Cardiac muscle cell (in vitro differentiated cells and primary cell): ENCODE results near the gene MRLN. TPM values are rescaled to one million over a fixed set of nuclear protein-coding genes. Genes with fewer than 3 reads are reported as not detected.

ENCODE experiments used
- DNase-seq, 2 donors: peaks; one replicate each; pipeline versions ENCODE4 v3.0.0 to v3.0.0-alpha.2; 2010 to 2017; ENCODE audit warnings: low read depth in 1 of 2, low spot score in 1 of 2
- H3K27ac ChIP-seq: fragments of 200-600 bp; sonication (generic); 2 replicates; pipeline ENCODE4 v1.5.1; 2016
- H3K27me3 ChIP-seq: fragments of 200-600 bp; sonication (generic); 2 replicates; pipeline ENCODE4 v1.6.0; 2016; ENCODE audit warnings: control low read depth
- H3K36me3 ChIP-seq: fragments of 200-600 bp; sonication (generic); 2 replicates; pipeline ENCODE4 v1.5.1; 2016; ENCODE audit warnings: control low read depth
- H3K4me1 ChIP-seq: fragments of 200-600 bp; sonication (generic); 2 replicates; pipeline ENCODE4 v1.8.1; 2017; ENCODE audit warnings: low read depth, mild to moderate bottlenecking, mixed run types
- H3K4me3 ChIP-seq: fragments of 200-600 bp; sonication (generic); 2 replicates; pipeline ENCODE4 v1.5.1; 2016; ENCODE audit warnings: mild to moderate bottlenecking
- H3K9me3 ChIP-seq: fragments of 200-600 bp; sonication (generic); 2 replicates; pipeline ENCODE4 v1.5.1; 2017; ENCODE audit warnings: low read depth, mild to moderate bottlenecking, control low read depth
- polyA plus RNA-seq: library from polyadenylated mRNA; unstranded; fragments of >200 nt; fragmentation: Nextera tagmentation; extraction: Ambion mirVana; gene quantifications from 2 replicates; pipeline ENCODE4 v1.2.1, GENCODE V29; 2016
- total RNA-seq: library from RNA; depleted of rRNA; stranded (reverse); fragments of >200 nt; gene quantifications from 2 replicates; pipeline ENCODE4 v1.2.3, GENCODE V29; 2016
- TF ChIP-seq, protein P1 (sequence below): IDR thresholded peaks from 2 replicates; pipeline ENCODE4 v1.5.1; 2012; ENCODE audit warnings: low read depth, mild to moderate bottlenecking, low read length

MRLN gene
- total and polyA plus RNA-seq, 2 experiments from 2014 or later = not detected

DNA sequence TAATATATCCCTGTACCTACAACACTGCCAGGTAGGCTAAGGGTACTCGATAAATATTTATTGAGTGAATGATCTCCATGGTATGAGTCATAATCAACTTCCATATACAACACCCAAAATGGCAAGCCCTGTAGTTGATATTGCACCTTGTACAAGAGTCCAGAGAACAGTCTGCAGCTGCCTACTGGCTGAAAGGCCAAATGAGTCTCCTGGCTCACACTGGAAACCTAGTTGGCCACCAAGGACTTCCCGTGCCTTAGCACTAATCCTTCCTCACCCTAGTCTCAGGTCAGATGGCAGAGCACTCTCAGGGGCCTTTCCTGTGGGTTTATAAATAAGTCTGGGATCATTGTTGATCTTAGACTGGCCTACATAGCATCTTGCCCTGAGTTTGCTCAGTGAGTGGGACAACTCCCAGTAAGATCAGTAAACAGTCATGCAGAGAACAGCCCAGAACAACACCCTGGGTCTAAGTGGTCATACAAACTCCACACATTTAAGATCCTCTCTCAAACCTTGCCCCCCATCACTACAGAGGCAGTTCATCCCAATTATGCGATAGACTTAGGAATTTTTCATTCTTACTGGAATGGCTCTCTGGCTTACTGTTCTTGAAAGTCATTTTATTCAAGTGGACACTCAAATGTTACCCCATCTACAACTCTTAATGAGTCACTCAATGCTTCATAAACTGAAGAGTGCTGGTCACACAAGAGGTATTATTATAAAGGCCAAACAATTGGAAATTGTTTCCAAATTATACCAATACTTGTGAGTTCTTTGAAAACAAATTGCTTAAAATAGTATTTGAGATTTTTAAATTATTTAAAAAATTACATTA is 28.9 kb downstream of the MRLN start:
- no peak overlapping the region for H3K4me3 ChIP-seq
- no peaks in the 10 kb centered on the region for H3K36me3 ChIP-seq
- TF ChIP-seq, protein P1, sequence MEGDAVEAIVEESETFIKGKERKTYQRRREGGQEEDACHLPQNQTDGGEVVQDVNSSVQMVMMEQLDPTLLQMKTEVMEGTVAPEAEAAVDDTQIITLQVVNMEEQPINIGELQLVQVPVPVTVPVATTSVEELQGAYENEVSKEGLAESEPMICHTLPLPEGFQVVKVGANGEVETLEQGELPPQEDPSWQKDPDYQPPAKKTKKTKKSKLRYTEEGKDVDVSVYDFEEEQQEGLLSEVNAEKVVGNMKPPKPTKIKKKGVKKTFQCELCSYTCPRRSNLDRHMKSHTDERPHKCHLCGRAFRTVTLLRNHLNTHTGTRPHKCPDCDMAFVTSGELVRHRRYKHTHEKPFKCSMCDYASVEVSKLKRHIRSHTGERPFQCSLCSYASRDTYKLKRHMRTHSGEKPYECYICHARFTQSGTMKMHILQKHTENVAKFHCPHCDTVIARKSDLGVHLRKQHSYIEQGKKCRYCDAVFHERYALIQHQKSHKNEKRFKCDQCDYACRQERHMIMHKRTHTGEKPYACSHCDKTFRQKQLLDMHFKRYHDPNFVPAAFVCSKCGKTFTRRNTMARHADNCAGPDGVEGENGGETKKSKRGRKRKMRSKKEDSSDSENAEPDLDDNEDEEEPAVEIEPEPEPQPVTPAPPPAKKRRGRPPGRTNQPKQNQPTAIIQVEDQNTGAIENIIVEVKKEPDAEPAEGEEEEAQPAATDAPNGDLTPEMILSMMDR = no peak
- no peaks in the 10 kb centered on the region for H3K9me3 ChIP-seq
- H3K27me3 ChIP-seq = no peaks in the 10 kb centered on the region
- no peak overlapping the region for H3K27ac ChIP-seq
- no peaks in the 10 kb centered on the region for H3K4me1 ChIP-seq
- no peak for DNase-seq

DNA sequence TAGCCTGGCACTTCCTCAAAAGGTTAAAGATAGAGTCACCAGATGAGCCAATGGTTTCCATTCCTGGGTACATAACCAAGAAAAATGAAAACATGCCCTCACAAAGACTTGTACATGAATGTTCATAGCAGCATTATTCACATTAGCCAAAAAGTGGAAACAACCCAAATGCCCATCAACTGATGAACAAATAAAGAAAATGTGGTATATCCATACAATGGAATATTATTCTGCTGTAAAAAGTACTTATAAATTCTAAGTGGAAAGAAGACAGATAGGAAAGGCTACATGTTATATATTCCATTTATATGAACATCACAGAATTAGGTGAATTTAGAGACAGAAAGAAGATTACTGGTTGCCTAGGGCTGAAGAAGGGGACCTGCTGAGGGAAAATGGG is 32.9 kb downstream of the MRLN start:
- Histone ChIP-seq H3K27ac (no peak overlapping the region), H3K9me3 (no peaks in the 10 kb centered on the region), H3K4me3 (no peak overlapping the region), H3K4me1 (no peaks in the 10 kb centered on the region), H3K36me3 (no peaks in the 10 kb centered on the region), H3K27me3 (no peaks in the 10 kb centered on the region)
- DNase-seq = no peak
- TF ChIP-seq, protein P1 = no peak

DNA sequence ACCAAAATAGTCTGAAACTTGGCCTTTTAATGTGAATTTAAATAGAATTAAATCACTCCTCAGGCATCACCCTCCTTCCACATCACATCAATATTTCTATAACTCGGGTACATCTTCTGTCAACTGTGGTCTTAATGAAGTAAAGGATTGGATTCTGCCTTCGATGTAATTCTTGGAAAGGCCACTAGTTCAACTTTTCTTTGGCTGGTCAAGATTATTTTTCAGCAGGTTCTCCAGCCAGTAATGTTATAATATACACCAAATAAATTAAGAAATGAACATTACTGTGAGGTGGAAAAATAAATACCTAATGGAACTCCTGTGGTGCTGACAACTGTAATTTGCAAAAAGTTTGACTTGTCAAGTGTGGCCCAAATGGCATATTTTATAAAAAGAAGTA is 33.9 kb downstream of the MRLN start:
- TF ChIP-seq, protein P1 = no peak
- H3K4me1 ChIP-seq = no peaks in the 10 kb centered on the region
- no peaks in the 10 kb centered on the region for H3K27me3 ChIP-seq
- no peak overlapping the region for H3K4me3 ChIP-seq
- H3K9me3 ChIP-seq = no peaks in the 10 kb centered on the region
- DNase-seq = no peak
- no peaks in the 10 kb centered on the region for H3K36me3 ChIP-seq
- no peak overlapping the region for H3K27ac ChIP-seq

DNA sequence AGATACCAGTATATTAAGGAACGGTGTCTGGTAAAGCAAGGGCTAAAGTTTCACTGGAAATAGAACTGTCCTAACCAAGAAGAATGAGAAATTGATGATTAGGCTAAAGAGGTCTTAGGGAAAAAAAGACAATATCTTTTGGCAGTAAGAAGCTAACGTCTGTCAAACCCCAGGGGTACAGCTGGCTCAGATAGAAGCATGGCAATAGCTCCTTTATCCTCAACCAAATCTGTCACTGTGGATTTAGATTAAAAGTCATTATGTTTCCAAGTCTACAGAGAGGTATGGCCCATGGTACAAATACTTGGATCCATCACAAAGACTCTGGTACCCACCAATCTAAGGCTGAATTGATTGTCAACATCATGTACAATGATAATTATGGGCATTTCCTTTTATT is 35.0 kb downstream of the MRLN start:
- Histone ChIP-seq H3K4me1 (no peaks in the 10 kb centered on the region), H3K9me3 (no peaks in the 10 kb centered on the region), H3K27ac (no peak overlapping the region), H3K36me3 (no peaks in the 10 kb centered on the region), H3K27me3 (no peaks in the 10 kb centered on the region), H3K4me3 (no peak overlapping the region)
- DNase-seq = no peak
- TF ChIP-seq, protein P1 = no peak

DNA sequence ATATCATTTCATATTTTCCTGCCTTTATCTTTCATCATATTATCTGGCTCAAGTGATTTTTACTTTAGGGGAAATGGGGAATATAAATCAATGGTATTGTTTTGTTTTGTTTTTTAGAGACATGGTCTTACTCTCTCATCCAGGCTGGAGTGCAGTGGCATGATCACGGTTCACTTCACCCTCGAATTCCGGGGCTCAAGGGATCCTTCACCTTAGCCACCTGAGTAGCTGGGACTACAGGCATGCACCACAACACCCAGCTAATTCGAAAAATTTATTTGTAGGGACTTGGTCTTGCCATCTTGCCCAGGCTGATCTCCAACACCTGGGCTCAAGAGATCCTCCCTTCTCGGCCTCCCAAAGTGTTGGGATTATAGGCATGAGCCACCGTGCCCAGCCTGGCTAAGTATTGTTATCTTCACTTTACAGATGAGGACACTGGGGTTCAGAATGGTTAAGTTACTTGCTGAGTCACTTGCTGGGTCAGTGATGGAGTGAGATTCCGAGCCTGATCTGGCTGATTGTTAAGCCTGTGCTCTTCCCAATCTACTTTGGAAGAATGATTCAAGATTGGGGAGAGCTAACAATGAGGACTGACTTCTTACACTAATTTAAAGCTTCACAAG is 39.9 kb downstream of the MRLN start:
- Histone ChIP-seq H3K36me3 (no peaks in the 10 kb centered on the region), H3K27ac (no peak overlapping the region)
- no peak for DNase-seq

More for the DNA sequence above, 39.9 kb downstream of the MRLN start:
- no peaks in the 10 kb centered on the region for H3K9me3 ChIP-seq
- peaks cover 11% of the 10 kb centered on the region for H3K27me3 ChIP-seq
- H3K4me1 ChIP-seq = no peaks in the 10 kb centered on the region
- no peak overlapping the region for H3K4me3 ChIP-seq
- TF ChIP-seq, protein P1 = no peak
